Caki2 (cell line): ENCODE results near the gene S1PR3. TPM values are rescaled to one million over a fixed set of nuclear protein-coding genes. Genes with fewer than 3 reads are reported as not detected.
"Not testable (repeated sequence)": the region's sequence is repeated elsewhere in the genome, so short reads cannot be mapped to it uniquely, and the experiment has no call there.

Experiments
- DNase-seq: peaks from one replicate; pipeline ENCODE4 v3.0.0-alpha.2; 2015; ENCODE audit warnings: low read depth
- in situ Hi-C: cut with HindIII; loops from 2 replicates; pipeline ENCODE4 v1.10.0; 2016; ENCODE audit warnings: low sequenced_read_pairs, low pct_unique_long_range_greater_than_20kb, mixed read lengths
- total RNA-seq: library from RNA; depleted of rRNA; stranded (reverse); fragments of >200 nt; shearing (Covaris generic); gene quantifications from 2 replicates; pipeline ENCODE4 v1.2.3, GENCODE V29; 2014; ENCODE audit warnings: low replicate concordance; rRNA removed

The S1PR3 gene
- 8.8 and 15.2 TPM in 2 replicates for total RNA-seq

DNA sequence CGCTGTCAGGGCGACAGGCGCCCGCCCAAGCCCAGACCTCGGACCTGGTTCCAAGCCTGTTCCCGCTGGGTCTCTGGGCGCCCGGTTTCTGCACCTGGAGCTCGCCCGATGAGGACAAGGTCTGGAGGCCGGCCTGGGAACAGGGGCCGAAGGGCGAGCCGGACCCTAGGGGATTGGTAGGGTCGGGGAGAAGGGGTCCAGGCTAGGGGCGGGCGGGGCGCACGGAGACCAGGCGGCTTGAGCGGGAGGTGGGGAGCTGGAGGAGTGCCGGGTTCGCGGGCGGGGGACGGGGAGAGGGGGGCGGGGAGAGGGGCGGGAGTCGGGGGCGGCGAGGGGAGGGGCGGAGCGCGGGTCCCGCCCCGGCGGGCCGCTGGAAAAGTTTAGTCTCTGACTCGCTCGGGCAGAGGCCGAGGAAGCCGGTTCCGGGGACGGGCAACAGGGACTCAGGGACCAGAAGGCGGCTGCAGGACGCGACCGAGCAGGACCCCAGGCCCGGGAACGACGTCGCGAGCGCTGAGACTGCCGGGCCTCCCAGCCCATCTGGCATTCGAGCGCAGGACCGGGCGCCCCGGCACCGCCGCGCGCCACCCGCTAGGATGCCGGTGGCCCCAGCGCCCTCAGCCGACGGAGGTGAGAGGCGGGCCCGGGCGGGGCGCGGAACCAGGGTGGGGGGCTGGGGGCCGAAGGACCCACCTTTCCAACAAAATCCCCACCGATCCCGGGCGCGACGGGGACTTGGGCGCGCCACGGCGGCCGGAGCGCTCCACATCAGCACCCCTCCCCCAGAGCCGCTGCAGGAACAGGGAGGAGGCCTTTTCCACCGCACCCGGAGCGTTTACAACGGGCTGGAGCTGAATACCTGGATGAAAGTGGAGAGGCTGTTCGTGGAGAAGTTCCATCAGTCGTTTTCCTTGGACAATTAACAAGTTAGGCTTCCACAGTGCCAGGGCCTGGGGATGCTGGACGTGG is at the start of gene S1PR3:
Gene S1PR3 (plus strand): TSS at position 403 of the 969 bp plus-strand sequence. CDS start 9,733 bp downstream, outside the sequence.
- in situ Hi-C loops: no loop called here
- DNase-seq: peak; percentile 42

DNA sequence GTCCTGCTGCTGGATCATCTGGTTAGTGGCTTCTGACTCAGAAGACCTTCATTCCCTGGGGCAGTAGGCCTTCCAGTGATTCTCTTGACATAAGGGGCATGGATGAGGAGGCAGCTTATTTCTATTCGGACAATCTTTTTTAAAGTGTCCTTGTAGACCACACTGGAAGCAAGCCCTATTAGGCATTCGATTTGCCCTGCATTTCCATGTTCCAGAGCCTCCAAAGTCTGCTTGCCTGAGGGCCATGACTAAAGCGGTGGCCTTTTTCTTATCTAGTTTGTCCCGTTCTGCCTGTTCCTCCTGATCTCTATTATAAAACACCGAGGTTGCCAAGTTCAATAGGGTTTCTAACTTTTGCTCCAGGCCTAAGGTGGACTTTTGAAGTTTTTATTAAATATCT is 49.7 kb upstream of the S1PR3 start:
- in situ Hi-C loops, DNase-seq: not testable (repeated sequence)

- in situ Hi-C loops: no loop called here
- no peak for DNase-seq
Observed at GRCh38 chr9:88942411-88942810, 48.9 kb upstream of the S1PR3 start.

DNA sequence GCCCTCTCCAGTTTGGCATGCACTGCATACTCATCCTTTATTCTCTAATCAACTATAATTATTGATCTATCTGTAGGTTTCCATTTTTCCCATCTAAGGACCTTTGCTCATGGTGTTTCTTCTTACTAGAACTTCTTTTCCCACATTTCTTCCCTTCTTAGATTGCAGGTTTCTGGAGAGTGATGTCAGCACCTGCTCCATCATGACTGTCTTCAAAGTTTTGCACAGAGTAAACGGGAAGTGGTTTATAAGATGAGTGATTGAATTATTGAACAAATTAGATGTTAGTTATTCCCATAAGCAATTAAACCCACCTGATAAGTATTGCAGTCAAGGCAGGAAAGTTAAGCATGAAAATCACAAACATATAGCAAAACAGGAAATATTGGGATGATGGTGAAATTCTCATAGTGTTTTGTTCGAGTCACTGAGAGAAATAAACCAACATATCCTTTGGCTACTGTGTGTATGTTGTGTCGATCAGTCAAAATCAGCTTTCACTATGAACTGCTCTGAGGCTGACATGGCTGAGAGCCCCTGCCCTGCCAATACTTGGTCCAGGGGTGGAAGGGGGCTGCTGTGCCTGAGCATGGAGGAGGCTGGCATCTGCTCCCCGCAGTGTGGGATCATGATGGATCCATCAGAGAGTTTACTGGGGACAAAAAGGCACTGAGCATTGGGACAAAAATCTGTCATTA is 45.5 kb upstream of the S1PR3 start:
- in situ Hi-C loops: no loop called here
- DNase-seq: no peak

DNA sequence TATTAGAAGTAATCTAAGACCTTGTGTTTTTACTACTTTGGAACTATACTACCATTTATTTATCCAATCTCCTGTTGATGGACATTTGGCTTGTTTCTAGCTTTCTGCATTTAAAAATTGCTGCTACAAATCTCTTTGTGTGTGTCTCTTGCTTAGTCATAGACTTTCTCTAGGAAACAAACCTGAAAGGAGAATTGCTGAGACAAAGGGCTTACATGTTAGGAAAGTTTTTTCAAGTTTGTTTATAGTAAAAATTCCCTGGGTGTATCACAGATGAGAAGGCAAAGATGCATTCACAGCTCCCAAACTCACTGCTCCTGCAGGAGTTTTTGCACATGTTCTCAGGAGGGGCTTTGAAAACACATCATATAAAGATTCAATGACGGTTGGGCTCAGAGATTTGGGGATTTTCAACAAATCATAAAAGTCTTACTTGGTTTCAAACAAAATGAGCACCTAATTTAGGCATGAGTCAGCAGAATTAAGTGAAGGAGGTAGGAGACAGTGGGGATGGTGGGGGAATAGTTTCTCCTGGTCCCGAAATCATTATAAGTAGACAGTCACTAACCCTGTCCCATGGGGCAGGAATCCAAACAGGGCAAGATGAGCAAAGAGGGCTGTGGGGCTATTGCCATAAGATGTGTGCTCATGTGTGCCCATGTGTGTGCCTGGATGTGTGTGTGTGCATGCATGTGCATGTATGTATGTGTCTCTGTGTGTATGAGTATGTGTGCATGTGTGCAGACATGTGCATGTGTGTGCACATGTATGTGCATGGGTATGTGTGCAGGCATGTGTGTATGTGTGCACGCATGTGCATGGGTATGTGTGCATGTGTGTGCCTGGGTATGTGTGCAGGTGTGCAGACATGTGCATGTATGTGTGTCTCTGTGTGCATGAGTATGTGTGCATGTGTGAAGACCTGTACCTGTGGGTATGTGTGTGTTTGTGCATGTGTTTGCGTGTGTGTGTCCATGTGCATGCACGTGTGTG is 43.4 kb upstream of the S1PR3 start:
- in situ Hi-C loops: no loop called here
- no peak for DNase-seq

DNA sequence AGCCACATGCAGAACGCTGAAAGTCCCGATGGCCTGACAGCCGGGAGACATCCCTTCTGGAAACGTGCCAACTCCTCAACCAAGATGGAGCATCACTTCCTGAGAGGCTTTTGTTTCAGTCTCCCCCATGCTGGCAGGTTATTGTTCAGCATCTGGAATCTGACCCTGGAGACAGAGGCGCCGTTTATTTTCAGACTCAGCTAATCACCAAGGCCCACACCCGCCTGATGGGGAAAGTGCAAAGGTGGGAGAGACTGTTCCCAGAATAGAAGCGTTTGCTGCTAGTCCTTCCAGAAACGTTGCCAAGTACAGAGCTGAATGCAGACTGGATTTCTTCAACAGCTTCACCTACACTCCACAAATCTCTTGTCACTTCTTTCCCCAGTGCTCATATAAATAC is 41.8 kb upstream of the S1PR3 start:
- in situ Hi-C loops: no loop called here
- no peak for DNase-seq

- DNase-seq: no peak
- in situ Hi-C loops: no loop called here
Observed at GRCh38 chr9:88949961-88950340, 41.3 kb upstream of the S1PR3 start.

DNA sequence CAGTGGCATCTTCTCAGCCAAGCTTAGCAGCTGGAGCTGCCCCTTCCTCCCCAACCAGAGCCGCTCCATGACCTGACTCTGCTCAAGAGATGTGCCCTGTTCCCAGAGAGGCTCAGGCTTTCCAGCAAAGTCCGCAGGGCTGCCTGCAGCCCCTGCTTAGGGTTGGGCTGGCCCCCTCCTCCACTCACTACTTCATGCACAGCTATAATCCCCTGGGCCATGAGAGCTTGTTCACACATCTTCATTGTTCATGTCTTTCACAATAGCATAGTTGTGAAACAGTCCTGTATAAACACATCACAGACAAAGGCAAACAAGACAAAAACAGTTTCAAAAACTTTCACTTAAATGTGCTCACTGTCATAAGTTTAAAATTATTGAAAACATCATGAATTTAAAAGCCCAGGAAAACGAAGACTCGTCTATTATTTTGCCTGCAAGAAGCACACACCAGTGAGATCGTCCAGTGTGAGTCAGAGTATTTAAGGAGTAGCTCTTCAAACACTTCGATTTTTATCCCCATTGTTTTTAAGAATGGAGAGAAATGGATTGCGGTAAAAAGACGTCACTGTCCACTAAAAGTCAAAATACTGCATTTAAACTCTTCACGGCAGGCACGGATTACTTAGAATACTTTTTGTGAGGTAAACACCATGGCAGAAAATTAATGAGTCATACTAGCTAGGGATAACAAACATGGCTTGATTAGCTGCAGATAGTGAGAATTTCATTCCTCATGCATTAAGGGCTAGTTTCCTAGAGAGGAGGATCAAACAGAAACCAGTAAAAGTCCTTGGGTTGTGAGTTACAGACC is 40.7 kb upstream of the S1PR3 start:
- no peak for DNase-seq
- in situ Hi-C loops: no loop called here

GRCh38 chr9:88951155-88951542 is 40.1 kb upstream of the S1PR3 start:
- in situ Hi-C loops: no loop called here

DNA sequence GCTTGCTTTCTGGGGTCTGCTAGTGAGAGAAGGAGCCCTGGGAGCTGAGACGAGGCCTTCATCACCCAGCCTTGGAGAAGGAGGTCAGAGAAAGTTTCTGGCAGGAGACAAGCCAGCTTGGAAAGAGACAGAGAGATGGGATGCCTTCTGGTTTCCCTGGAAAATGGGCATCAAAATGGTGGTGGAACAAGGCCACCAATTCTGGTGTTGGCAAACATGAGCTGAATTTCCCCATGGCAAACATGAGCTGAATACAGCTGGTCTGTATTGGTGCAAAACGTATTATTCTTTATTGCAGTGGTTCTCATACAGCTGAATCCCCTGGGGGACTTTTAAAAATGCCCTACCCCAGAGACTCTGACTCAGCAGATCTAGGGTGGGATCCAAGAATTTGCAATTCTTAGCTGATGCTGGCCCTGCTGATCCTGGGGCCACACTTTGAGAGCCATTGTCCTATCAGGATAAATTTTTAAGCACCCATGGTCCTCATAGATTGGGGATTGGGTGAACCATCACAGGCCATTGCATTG is 39.1 kb upstream of the S1PR3 start:
- in situ Hi-C loops: no loop called here
- no peak for DNase-seq

More at GRCh38 chr9:88951155-88951542, 40.1 kb upstream of the S1PR3 start:
- DNase-seq: no peak

GRCh38 chr9:88952976-88953375 is 38.3 kb upstream of the S1PR3 start:
- no peak for DNase-seq
- in situ Hi-C loops: no loop called here

- no peak for DNase-seq
- in situ Hi-C loops: no loop called here
Observed at GRCh38 chr9:88953381-88954029, 37.8 kb upstream of the S1PR3 start.

DNA sequence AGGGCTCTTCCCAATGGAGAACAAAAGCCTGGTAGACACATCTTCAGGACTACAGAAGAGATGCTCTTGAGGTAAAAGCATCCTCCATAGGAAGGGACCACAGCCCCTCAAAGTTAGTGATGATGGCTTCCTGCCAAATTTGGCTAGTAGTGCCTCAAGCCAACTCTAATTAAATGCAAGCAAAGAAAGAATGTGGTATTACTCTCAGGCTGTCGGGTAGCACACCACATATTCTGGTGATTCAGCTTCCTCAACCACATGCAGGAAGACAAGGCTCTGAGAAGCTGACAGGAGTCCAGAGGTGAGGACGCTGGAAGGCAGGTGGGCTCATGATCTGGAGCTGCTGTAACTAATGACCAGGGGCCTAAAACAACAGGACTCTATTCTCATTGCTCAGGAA is 37.2 kb upstream of the S1PR3 start:
- in situ Hi-C loops: no loop called here
- no peak for DNase-seq

DNA sequence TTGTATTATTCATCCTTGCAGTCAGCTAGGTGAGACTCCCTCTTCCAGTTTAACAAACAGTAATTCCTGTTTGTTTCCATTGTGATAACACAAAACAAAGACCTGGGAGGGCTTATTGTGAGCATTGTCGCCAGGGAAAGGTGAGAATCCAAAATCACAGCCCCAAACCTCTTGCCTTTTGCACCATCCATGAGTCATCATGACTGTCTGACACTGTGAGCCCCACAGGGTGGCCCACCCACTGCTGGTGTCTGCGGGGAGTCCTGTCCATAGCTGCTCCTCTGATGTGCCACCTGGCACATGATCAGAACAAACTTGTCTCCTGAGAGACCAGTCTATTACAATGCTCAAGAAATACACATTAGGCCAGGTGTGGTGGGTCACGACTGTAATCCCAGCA is 33.7 kb upstream of the S1PR3 start:
- in situ Hi-C loops: no loop called here
- DNase-seq: no peak

DNA sequence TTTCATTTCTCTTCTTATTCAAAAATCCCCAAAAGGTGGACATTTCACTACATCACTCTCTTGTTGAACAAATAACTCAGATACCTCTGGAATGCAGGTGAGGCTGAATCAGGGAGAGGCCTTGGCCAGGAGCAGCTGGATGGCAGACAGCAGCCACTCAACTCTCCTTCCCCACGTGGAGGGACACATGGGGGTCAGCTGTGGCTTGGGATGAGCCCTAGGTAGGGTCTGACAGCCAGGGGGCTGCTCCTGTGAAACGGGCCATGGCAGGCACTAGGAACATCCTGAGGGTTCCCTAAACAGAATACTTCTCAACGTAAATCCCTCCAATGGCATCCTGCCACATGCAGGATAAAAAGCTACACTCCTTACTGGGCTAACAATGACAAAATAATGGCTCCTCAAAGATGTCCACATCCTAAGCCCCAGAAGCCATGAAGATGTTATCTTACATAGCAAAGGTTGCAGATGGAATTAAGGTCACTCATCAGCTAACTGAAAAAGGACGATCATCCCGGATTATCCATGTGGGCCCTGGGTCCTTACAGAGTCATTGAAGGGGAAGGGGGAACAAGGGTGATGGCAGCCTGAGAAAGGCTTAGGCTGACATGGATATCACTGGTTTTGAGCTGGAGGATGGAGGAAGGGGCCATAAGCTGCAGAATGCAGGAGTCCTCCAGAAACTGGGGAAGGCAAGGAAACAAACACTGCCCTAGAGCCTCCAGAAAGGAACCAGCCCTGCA is 31.4 kb upstream of the S1PR3 start:
- no peak for DNase-seq
- in situ Hi-C loops: no loop called here

- DNase-seq: no peak
- in situ Hi-C loops: no loop called here
Observed at GRCh38 chr9:88960632-88961031, 30.6 kb upstream of the S1PR3 start.
